ENCODE data around the gene KIAA1755.
"Not testable (repeated sequence)": the region's sequence is repeated elsewhere in the genome, so short reads cannot be mapped to it uniquely, and the experiment has no call there.

KIAA1755 gene

GRCh38 chr20:38290829-38291814, 30.6 kb upstream of the KIAA1755 start:
- FAIRE-seq (peak; percentile 89), DNase-seq (ENCODE audit: insufficient read length, low spot score) (peak; percentile 66)

- FAIRE-seq (peak; percentile 90), DNase-seq (ENCODE audit: insufficient read length, low spot score) (no peak)
Measured at GRCh38 chr20:38286586-38287531, 26.3 kb upstream of the KIAA1755 start.

- no peak for DNase-seq (ENCODE audit: insufficient read length, low spot score)
- FAIRE-seq, result peak; percentile 68
Measured at GRCh38 chr20:38284893-38285444, 24.4 kb upstream of the KIAA1755 start.

- FAIRE-seq, result peak; percentile 79
- DNase-seq (ENCODE audit: insufficient read length, low spot score), result not testable (repeated sequence)
Measured at GRCh38 chr20:38284066-38284650, 23.6 kb upstream of the KIAA1755 start.

GRCh38 chr20:38283236-38283635, 22.7 kb upstream of the KIAA1755 start:
- FAIRE-seq, result peak; percentile 84
- no peak for DNase-seq (ENCODE audit: insufficient read length, low spot score)

GRCh38 chr20:38281176-38281915, 20.8 kb upstream of the KIAA1755 start:
- DNase-seq (ENCODE audit: insufficient read length, low spot score), result not testable (repeated sequence)
- FAIRE-seq, result peak; percentile 82

GRCh38 chr20:38278763-38279162, 18.2 kb upstream of the KIAA1755 start:
- FAIRE-seq (no peak), DNase-seq (ENCODE audit: insufficient read length, low spot score) (no peak)

- FAIRE-seq, result peak; percentile 31
- DNase-seq (ENCODE audit: insufficient read length, low spot score), result no peak
Measured at GRCh38 chr20:38278131-38278530, 17.6 kb upstream of the KIAA1755 start.

GRCh38 chr20:38277691-38278090, 17.2 kb upstream of the KIAA1755 start:
- FAIRE-seq (peak; percentile 78), DNase-seq (ENCODE audit: insufficient read length, low spot score) (no peak)

- no peak for FAIRE-seq
- DNase-seq (ENCODE audit: insufficient read length, low spot score), result no peak
Measured at GRCh38 chr20:38277285-38277684, 16.8 kb upstream of the KIAA1755 start.

GRCh38 chr20:38275815-38276550, 15.4 kb upstream of the KIAA1755 start:
- no peak for FAIRE-seq
- DNase-seq (ENCODE audit: insufficient read length, low spot score), result no peak

- peak; percentile 66 for FAIRE-seq
- no peak for DNase-seq (ENCODE audit: insufficient read length, low spot score)
Measured at GRCh38 chr20:38272961-38273360, 12.4 kb upstream of the KIAA1755 start.

- FAIRE-seq, result peak; percentile 81
- DNase-seq (ENCODE audit: insufficient read length, low spot score), result no peak
Measured at GRCh38 chr20:38272398-38272797, 11.9 kb upstream of the KIAA1755 start.

- no peak for DNase-seq (ENCODE audit: insufficient read length, low spot score)
- FAIRE-seq, result peak; percentile 40
Measured at GRCh38 chr20:38271608-38272120, 11.1 kb upstream of the KIAA1755 start.

- peak; percentile 98 for DNase-seq (ENCODE audit: insufficient read length, low spot score)
- peak; percentile 93 for FAIRE-seq
Measured at GRCh38 chr20:38270869-38271605, 10.5 kb upstream of the KIAA1755 start.

GRCh38 chr20:38269715-38270114, 9.2 kb upstream of the KIAA1755 start:
- no peak for DNase-seq (ENCODE audit: insufficient read length, low spot score)
- FAIRE-seq, result no peak

GRCh38 chr20:38269040-38269439, 8.5 kb upstream of the KIAA1755 start:
- no peak for FAIRE-seq

GRCh38 chr20:38267901-38268514, 7.5 kb upstream of the KIAA1755 start:
- FAIRE-seq (peak; percentile 20), DNase-seq (ENCODE audit: insufficient read length, low spot score) (no peak)

More at GRCh38 chr20:38269040-38269439, 8.5 kb upstream of the KIAA1755 start:
- DNase-seq (ENCODE audit: insufficient read length, low spot score), result no peak

Measured in HTR-8/SVneo (cell line).